GM23338 (cell line): ENCODE data around the gene ZNF268. TPM values are rescaled to one million over a fixed set of nuclear protein-coding genes. Genes with fewer than 3 reads are reported as not detected.

ENCODE experiments used
- ATAC-seq: fragments of 200-7000 bp; cut with Tn5 transposase; 3 replicates; pipeline ENCODE4 v1.9.1; 2020
- DNase-seq: peaks from one replicate; pipeline ENCODE4 v3.0.0-alpha.2; 2015; ENCODE audit warnings: low spot score
- H2AFZ ChIP-seq: fragments of 200-600 bp; sonication (generic); 2 replicates; pipeline ENCODE4 v1.8.0; 2016; ENCODE audit warnings: antibody characterized with exemption, mild to moderate bottlenecking, moderate library complexity
- H3F3A ChIP-seq: fragments of 200-600 bp; sonication (generic); replicated peaks from 2 replicates; pipeline ENCODE4 v1.8.0; 2017; ENCODE audit warnings: antibody characterized with exemption, mixed run types, low read depth
- H3K27ac ChIP-seq: fragments of 200-600 bp; sonication (generic); 2 replicates; pipeline ENCODE4 v1.6.1; 2016; ENCODE audit warnings: low read depth
- H3K27me3 ChIP-seq: fragments of 200-600 bp; sonication (generic); 2 replicates; pipeline ENCODE4 v1.8.0; 2016; ENCODE audit warnings: mild to moderate bottlenecking, mixed run types, moderate library complexity; ENCODE audit not compliant: insufficient read depth
- H3K36me3 ChIP-seq: fragments of 200-600 bp; sonication (generic); 2 replicates; pipeline ENCODE4 v1.8.0; 2016; ENCODE audit warnings: mild to moderate bottlenecking; ENCODE audit not compliant: insufficient read depth
- H3K4me1 ChIP-seq: fragments of 200-600 bp; sonication (generic); 2 replicates; pipeline ENCODE4 v1.8.0; 2016; ENCODE audit warnings: mild to moderate bottlenecking, moderate library complexity; ENCODE audit not compliant: insufficient read depth
- H3K4me2 ChIP-seq: fragments of 200-600 bp; sonication (generic); 2 replicates; pipeline ENCODE4 v1.7.1; 2017; ENCODE audit warnings: mixed run types
- H3K4me3 ChIP-seq: fragments of 200-600 bp; sonication (generic); 2 replicates; pipeline ENCODE4 v1.6.1; 2016; ENCODE audit warnings: mixed run types
- H3K79me2 ChIP-seq: fragments of 200-600 bp; sonication (generic); replicated peaks from 2 replicates; pipeline ENCODE4 v1.8.0; 2017; ENCODE audit warnings: mild to moderate bottlenecking; ENCODE audit not compliant: insufficient read depth
- H3K9me2 ChIP-seq: fragments of 200-600 bp; sonication (generic); 2 replicates; pipeline ENCODE4 v1.8.0; 2017; ENCODE audit not compliant: insufficient read depth
- H4K20me1 ChIP-seq: fragments of 200-600 bp; sonication (generic); replicated peaks from 2 replicates; pipeline ENCODE4 v1.8.0; 2017; ENCODE audit warnings: mild to moderate bottlenecking; ENCODE audit not compliant: insufficient read depth
- H3K27ac Mint-ChIP-seq: 2 replicates; pipeline ENCODE4 v1.8.0; 2020; ENCODE audit warnings: inconsistent platforms, mild to moderate bottlenecking, moderate library complexity, mixed read lengths
- H3K27me3 Mint-ChIP-seq: 3 replicates; pipeline ENCODE4 v1.8.0; 2022; ENCODE audit warnings: low read depth, mild to moderate bottlenecking, moderate library complexity, mixed read lengths, inconsistent platforms; ENCODE audit not compliant: insufficient read depth, poor library complexity
- H3K36me3 Mint-ChIP-seq: 3 replicates; pipeline ENCODE4 v1.8.0; 2021; ENCODE audit warnings: low read depth, mild to moderate bottlenecking, inconsistent platforms, moderate library complexity, mixed read lengths
- H3K4me1 Mint-ChIP-seq: 3 replicates; pipeline ENCODE4 v1.8.0; 2020; ENCODE audit warnings: mild to moderate bottlenecking, inconsistent platforms, mixed read lengths
- H3K4me3 Mint-ChIP-seq: 3 replicates; pipeline ENCODE4 v1.8.0; 2021; ENCODE audit warnings: moderate library complexity, mild to moderate bottlenecking, inconsistent platforms, mixed read lengths
- H3K9me3 Mint-ChIP-seq: 3 replicates; pipeline ENCODE4 v1.8.0; 2020; ENCODE audit warnings: moderate library complexity, mild to moderate bottlenecking, inconsistent platforms, mixed read lengths
- CREB1 ChIP-seq: fragments of 250-450 bp; sonication (Bioruptor Pico); IDR thresholded peaks from 2 replicates; pipeline ENCODE4 v1.5.0; 2020; ENCODE audit warnings: low read depth, mild to moderate bottlenecking, moderate library complexity
- ETS1 ChIP-seq: IDR thresholded peaks from 2 replicates; pipeline ENCODE4 v1.6.1; 2016; ENCODE audit warnings: antibody characterized with exemption
- EZH2 ChIP-seq: fragments of 200-600 bp; sonication (generic); IDR thresholded peaks from one replicate; pipeline ENCODE4 v1.8.0; 2017; ENCODE audit warnings: antibody characterized with exemption, mild to moderate bottlenecking, low read depth; ENCODE audit not compliant: unreplicated experiment
- EZH2phosphoT487 ChIP-seq: fragments of 200-600 bp; sonication (generic); IDR thresholded peaks from one replicate; pipeline ENCODE4 v1.8.1; 2018; ENCODE audit warnings: antibody characterized with exemption; ENCODE audit not compliant: unreplicated experiment
- ZNF331 ChIP-seq: fragments of 250-450 bp; sonication (Bioruptor Pico); IDR thresholded peaks from 2 replicates; pipeline ENCODE4 v1.5.0; 2020; ENCODE audit warnings: low read depth, mild to moderate bottlenecking, moderate library complexity
- ZNF462 ChIP-seq: fragments of 250-450 bp; sonication (Bioruptor Pico); IDR thresholded peaks from 2 replicates; pipeline ENCODE4 v1.5.0; 2020; ENCODE audit warnings: mild to moderate bottlenecking, moderate library complexity
- polyA plus RNA-seq: library from polyadenylated mRNA; unstranded; fragments of >200 nt; fragmentation: Nextera tagmentation; extraction: Ambion mirVana; gene quantifications from 2 replicates; pipeline ENCODE4 v1.2.1, GENCODE V29; 2016
- total RNA-seq: library from RNA; depleted of rRNA; stranded (reverse); fragments of >200 nt; shearing (Covaris generic); gene quantifications from 2 replicates; pipeline ENCODE4 v1.2.3, GENCODE V29; 2014

The ZNF268 gene
- total and polyA plus RNA-seq, 2 experiments from 2014 or later: 15.1 to 25.2 TPM

GRCh38 chr12:133256321-133256720 is 75.0 kb downstream of the ZNF268 start:
- no peaks in the 10 kb centered on the region for H3K4me1 ChIP-seq

More at GRCh38 chr12:133256321-133256720, 75.0 kb downstream of the ZNF268 start:
- no peaks in the 10 kb centered on the region for H3K27me3 ChIP-seq
- no peaks in the 10 kb centered on the region for H3K36me3 ChIP-seq
- H4K20me1 ChIP-seq: no peaks in the 10 kb centered on the region
- no peaks in the 10 kb centered on the region for H3K9me2 ChIP-seq
- Mint-ChIP-seq H3K36me3 (peaks cover 14% of the 10 kb centered on the region; the same call in 2 of the 3 replicates), H3K4me3 (no peak overlapping the region), H3K27me3 (no peaks in the 10 kb centered on the region), H3K9me3 (peaks cover 30% of the 10 kb centered on the region), H3K27ac (no peak overlapping the region), H3K4me1 (no peaks in the 10 kb centered on the region)
- no peak overlapping the region for H3K4me2 ChIP-seq
- no peak for DNase-seq
- H3K4me3 ChIP-seq: no peak overlapping the region
- H3K27ac ChIP-seq: no peak overlapping the region
- no peaks in the 10 kb centered on the region for H3K79me2 ChIP-seq
- no peaks in the 10 kb centered on the region for H3F3A ChIP-seq
- H2AFZ ChIP-seq: no peak overlapping the region
- ATAC-seq: no peak
- TF ChIP-seq EZH2phosphoT487: no peak
- no peak for TF ChIP-seq CREB1 (CRISPR knock-in tag)
- TF ChIP-seq ETS1: no peak
- TF ChIP-seq EZH2: no peak
- no peak for TF ChIP-seq ZNF462
- TF ChIP-seq ZNF331: no peak
